Ishikawa (cell line): ENCODE measurements around the gene PEX11B.

Experiments used
- CEBPB ChIP-seq: IDR thresholded peaks from 2 replicates; pipeline ENCODE4 v1.6.1; 2012
- CREB1 ChIP-seq: IDR thresholded peaks from 2 replicates; pipeline ENCODE4 v1.6.1; 2012; ENCODE audit warnings: low read depth
- EGR1 ChIP-seq: IDR thresholded peaks from 2 replicates; pipeline ENCODE4 v1.6.1; 2012
- EP300 ChIP-seq: IDR thresholded peaks from 2 replicates; pipeline ENCODE4 v1.6.1; 2012; ENCODE audit warnings: borderline replicate concordance
- FOXM1 ChIP-seq: IDR thresholded peaks from 2 replicates; pipeline ENCODE4 v1.6.1; 2012; ENCODE audit warnings: low read depth, borderline replicate concordance
- NFIC ChIP-seq: IDR thresholded peaks from 2 replicates; pipeline ENCODE4 v1.6.1; 2012
- RAD21 ChIP-seq: IDR thresholded peaks from 2 replicates; pipeline ENCODE4 v1.6.1; 2012; ENCODE audit warnings: low read depth
- TEAD4 ChIP-seq: IDR thresholded peaks from 2 replicates; pipeline ENCODE4 v1.6.1; 2012
- YY1 ChIP-seq: IDR thresholded peaks from 2 replicates; pipeline ENCODE4 v1.6.1; 2012; ENCODE audit warnings: low read depth
- ZBTB7A ChIP-seq: IDR thresholded peaks from 2 replicates; pipeline ENCODE4 v1.6.1; 2012; ENCODE audit warnings: low read depth
- TF ChIP-seq, protein P1 (sequence below): IDR thresholded peaks from 2 replicates; pipeline ENCODE4 v1.6.1; 2012
- TF ChIP-seq, protein P2 (sequence below): IDR thresholded peaks from 2 replicates; pipeline ENCODE4 v1.6.1; 2012; ENCODE audit warnings: low read depth, mild to moderate bottlenecking
- TF ChIP-seq, protein P3 (sequence below): IDR thresholded peaks from 2 replicates; pipeline ENCODE4 v1.6.1; 2012

DNA sequence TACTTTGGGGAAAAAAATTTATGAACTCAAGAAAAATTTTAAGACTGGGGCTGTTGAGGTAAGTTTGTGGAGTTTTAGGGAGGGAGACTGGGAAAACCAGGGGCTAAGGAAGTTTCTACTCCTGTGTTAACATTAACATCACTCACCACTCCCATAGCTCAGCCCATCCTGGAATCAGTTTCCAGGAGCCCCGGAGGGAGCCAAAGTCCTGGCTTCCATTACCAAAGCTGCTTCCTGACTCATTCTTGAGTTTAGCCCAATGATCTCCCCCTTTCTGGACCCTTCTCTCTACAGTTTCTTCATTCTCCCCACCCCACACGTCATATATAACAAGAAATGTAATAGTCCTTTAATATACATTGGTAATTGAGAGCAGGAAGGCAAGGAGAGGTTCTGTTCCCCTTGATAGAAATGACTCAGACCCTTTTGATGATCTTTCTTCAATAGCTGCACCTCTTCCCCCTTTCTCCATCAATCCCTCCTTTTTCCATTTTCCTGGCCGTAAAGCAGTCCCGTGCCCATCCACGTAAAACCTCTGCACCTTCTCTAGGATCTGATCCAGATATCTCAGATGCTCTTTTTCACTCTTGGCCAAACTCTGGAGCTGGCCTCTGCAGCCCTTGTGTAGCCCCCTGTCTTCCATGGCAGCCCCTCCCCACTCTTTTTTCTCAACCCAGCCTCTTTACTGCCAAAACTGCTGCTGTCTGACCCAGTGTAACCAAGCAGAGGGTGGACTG lies 55.1 kb downstream of the PEX11B start:
- TF ChIP-seq, protein P1, sequence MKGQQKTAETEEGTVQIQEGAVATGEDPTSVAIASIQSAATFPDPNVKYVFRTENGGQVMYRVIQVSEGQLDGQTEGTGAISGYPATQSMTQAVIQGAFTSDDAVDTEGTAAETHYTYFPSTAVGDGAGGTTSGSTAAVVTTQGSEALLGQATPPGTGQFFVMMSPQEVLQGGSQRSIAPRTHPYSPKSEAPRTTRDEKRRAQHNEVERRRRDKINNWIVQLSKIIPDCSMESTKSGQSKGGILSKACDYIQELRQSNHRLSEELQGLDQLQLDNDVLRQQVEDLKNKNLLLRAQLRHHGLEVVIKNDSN, result no peak
- TF ChIP-seq CEBPB (no peak), FOXM1 (no peak), EGR1 (no peak), EP300 (no peak), CREB1 (no peak), RAD21 (no peak), YY1 (no peak), ZBTB7A (no peak), NFIC (no peak), TEAD4 (no peak)
- TF ChIP-seq, protein P2, sequence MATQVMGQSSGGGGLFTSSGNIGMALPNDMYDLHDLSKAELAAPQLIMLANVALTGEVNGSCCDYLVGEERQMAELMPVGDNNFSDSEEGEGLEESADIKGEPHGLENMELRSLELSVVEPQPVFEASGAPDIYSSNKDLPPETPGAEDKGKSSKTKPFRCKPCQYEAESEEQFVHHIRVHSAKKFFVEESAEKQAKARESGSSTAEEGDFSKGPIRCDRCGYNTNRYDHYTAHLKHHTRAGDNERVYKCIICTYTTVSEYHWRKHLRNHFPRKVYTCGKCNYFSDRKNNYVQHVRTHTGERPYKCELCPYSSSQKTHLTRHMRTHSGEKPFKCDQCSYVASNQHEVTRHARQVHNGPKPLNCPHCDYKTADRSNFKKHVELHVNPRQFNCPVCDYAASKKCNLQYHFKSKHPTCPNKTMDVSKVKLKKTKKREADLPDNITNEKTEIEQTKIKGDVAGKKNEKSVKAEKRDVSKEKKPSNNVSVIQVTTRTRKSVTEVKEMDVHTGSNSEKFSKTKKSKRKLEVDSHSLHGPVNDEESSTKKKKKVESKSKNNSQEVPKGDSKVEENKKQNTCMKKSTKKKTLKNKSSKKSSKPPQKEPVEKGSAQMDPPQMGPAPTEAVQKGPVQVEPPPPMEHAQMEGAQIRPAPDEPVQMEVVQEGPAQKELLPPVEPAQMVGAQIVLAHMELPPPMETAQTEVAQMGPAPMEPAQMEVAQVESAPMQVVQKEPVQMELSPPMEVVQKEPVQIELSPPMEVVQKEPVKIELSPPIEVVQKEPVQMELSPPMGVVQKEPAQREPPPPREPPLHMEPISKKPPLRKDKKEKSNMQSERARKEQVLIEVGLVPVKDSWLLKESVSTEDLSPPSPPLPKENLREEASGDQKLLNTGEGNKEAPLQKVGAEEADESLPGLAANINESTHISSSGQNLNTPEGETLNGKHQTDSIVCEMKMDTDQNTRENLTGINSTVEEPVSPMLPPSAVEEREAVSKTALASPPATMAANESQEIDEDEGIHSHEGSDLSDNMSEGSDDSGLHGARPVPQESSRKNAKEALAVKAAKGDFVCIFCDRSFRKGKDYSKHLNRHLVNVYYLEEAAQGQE, result no peak
- TF ChIP-seq, protein P3, sequence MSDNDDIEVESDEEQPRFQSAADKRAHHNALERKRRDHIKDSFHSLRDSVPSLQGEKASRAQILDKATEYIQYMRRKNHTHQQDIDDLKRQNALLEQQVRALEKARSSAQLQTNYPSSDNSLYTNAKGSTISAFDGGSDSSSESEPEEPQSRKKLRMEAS, result no peak
